NK-92 (cell line): ENCODE measurements around the gene PSMB4.
"Not testable (repeated sequence)": the region's sequence is repeated elsewhere in the genome, so short reads cannot be mapped to it uniquely, and the experiment has no call there.

Source experiments
- DNase-seq: peaks from one replicate; lab custom pipeline; 2025; ENCODE audit not compliant: unreplicated experiment; lab: John Stamatoyannopoulos, UW

Gene PSMB4

DNA sequence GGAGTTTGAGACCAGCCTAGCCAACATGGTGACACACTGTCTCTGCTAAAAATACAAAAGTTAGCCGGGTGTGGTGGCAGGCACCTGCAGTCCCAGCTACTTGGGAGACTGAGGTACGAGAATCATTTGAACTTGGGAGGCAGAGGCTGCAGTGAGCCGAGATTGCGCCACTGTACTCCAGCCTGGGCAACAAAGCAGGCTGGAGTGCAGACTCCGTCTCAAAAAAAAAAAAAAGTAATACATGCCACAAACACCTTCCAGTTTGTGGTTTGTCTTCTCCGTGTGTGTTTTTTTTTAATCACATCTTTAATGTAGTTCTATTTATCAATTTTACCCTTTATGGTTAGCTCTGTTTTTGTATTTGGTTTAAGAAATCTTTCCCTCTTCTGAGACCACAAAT lies 37.6 kb downstream of the PSMB4 start:
- no peak for DNase-seq

DNA sequence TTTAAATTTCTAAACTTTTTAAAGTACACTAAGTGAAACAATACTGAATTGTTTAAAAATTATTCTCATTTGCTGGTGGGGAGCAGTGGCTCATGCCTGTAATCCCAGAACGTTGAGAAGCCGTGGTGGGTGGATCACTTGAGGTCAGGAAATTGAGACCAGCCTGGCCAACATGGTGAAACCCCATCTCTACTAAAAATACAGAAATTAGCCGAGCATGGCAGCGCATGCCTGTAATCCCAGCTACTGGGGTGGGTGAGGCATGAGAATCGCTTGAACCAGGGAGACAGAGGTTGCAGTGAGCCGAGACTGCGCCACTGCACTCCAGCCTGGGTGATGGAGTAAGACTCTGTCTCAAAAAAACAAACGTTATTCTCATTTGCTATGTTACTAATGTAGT lies 38.0 kb downstream of the PSMB4 start:
- not testable (repeated sequence) for DNase-seq

DNA sequence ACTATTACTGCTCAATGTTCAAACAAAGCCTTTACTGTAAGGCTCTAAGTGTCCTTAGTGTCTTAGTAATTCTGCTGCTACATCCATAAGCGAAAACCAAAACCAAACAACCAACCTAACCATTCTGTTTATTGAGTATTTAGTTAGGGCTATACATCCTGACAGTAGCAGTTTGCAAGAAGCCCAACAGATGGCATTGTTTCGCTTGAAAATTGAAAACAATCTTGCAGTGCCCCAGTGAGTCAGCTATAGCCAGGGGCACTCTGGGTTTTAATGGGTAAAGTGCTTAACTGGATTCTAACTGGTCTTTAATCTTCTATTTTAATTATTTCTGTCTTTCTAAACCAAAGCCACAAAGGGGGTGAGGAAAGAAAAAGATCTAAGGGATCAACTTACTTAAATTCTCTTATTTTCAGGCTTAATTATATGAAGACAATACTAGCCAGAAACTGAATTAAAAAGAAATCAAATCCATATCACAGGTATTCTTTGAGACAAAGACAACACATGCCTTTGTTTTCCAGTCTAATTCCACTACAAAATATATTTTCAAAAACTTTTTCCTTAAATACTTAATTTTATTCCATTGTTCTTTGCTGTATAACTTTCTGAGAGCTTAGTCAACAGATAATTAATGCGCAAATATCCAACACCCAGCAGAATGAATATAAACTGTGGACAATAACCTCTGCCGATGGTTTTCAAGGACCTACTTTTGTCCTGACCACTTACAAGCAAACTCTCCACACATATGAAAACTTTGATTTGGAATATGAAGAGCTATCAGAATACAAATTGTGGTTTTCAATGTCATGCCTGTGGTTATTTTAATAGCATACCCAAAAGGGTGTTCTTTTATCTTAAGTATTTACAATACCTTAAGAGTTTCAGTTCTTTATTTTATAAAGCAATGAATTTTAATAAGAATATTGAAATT lies 44.7 kb downstream of the PSMB4 start:
- no peak for DNase-seq

DNA sequence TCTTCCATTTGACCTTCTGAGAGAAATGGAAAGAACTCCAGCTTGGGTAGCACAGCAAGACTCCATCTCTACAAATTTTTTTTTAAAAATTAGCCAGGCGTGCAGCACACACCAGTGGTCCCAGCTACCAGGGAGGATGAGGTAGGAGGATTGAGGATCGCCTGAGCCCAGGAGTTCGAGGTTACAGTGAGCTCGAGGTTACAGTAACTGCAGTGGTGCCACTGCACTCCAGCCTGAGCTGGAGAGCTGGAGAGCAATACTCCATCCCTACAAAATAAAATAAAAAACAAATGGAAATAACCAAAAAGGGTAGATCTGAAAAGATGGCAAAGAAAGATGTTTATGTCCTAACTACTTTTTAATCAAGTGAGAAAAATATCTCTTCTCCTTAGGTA lies 45.4 kb downstream of the PSMB4 start:
- DNase-seq, result no peak

DNA sequence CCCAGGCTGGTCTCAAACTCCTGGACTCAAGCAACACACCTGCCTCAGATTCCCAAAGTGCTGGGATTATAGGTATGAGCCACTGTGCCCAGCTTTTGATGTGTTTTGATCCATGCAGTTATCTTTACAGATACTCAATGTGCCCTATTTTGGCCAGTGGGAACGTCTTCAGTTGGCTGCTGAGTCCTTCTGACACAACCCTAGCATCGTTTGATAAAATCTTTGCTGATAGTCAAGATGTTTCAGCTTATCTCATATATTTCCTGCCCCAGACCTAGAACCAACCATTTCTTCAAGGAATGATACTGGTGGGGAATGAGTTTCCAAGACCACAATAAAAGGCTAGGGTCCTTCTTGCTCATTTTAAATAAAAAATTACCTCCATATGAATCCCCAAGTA lies 48.3 kb downstream of the PSMB4 start:
- DNase-seq, result no peak
